ENCODE results near the gene CORO2B.

CORO2B gene

GRCh38 chr15:68694111-68694510 is 115.3 kb downstream of the CORO2B start:
- no peak overlapping the region for H3K4me3 ChIP-seq (ENCODE audit: low read depth, low read length)
- TF ChIP-seq CTCF (IDR thresholded peaks at IDR 0.05; ENCODE audit: low read depth, low read length) = no peak
- DNase-seq = no peak
- peak overlapping the region; percentile 64 for H3K27ac ChIP-seq
- peaks cover 34% of the 10 kb centered on the region for H3K36me3 ChIP-seq
- H3K27me3 ChIP-seq (ENCODE audit: insufficient read depth, low read depth, severe bottlenecking) = no peaks in the 10 kb centered on the region
- no peaks in the 10 kb centered on the region for H3K9me3 ChIP-seq (ENCODE audit: severe bottlenecking)

GRCh38 chr15:68695061-68695595 is 116.3 kb downstream of the CORO2B start:
- no peaks in the 10 kb centered on the region for H3K27me3 ChIP-seq (ENCODE audit: insufficient read depth, low read depth, severe bottlenecking)
- H3K9me3 ChIP-seq (ENCODE audit: severe bottlenecking) = no peaks in the 10 kb centered on the region
- no peak for TF ChIP-seq CTCF (IDR thresholded peaks at IDR 0.05; ENCODE audit: low read depth, low read length)
- H3K27ac ChIP-seq = peak overlapping the region; percentile 64
- no peak overlapping the region for H3K4me3 ChIP-seq (ENCODE audit: low read depth, low read length)
- DNase-seq = peak; percentile 43
- peaks cover 34% of the 10 kb centered on the region for H3K36me3 ChIP-seq

GRCh38 chr15:68696414-68697363 is 117.9 kb downstream of the CORO2B start:
- no peak for TF ChIP-seq CTCF (IDR thresholded peaks at IDR 0.05; ENCODE audit: low read depth, low read length)
- DNase-seq = peak; percentile 42
- Histone ChIP-seq H3K27me3 (ENCODE audit: insufficient read depth, low read depth, severe bottlenecking) (no peaks in the 10 kb centered on the region), H3K27ac (peak overlapping the region; percentile 39; the same call in 1 of the 2 replicates), H3K36me3 (peaks cover 34% of the 10 kb centered on the region), H3K9me3 (ENCODE audit: severe bottlenecking) (no peaks in the 10 kb centered on the region), H3K4me3 (ENCODE audit: low read depth, low read length) (no peak overlapping the region)

- no peak for TF ChIP-seq CTCF (IDR thresholded peaks at IDR 0.05; ENCODE audit: low read depth, low read length)
- no peak for DNase-seq
- H3K27ac ChIP-seq = peak overlapping the region; percentile 98
- H3K4me3 ChIP-seq (ENCODE audit: low read depth, low read length) = no peak overlapping the region
- H3K36me3 ChIP-seq = peaks cover 31% of the 10 kb centered on the region
- H3K27me3 ChIP-seq (ENCODE audit: insufficient read depth, low read depth, severe bottlenecking) = no peaks in the 10 kb centered on the region
- H3K9me3 ChIP-seq (ENCODE audit: severe bottlenecking) = no peaks in the 10 kb centered on the region
These were observed 119.2 kb downstream of the CORO2B start for GRCh38 chr15:68697711-68698690.

GRCh38 chr15:68698708-68699107 is 119.9 kb downstream of the CORO2B start:
- peaks cover 31% of the 10 kb centered on the region for H3K36me3 ChIP-seq
- H3K27me3 ChIP-seq (ENCODE audit: insufficient read depth, low read depth, severe bottlenecking) = no peaks in the 10 kb centered on the region
- no peak for TF ChIP-seq CTCF (IDR thresholded peaks at IDR 0.05; ENCODE audit: low read depth, low read length)
- peak overlapping the region; percentile 98 for H3K27ac ChIP-seq
- DNase-seq = no peak
- no peak overlapping the region for H3K4me3 ChIP-seq (ENCODE audit: low read depth, low read length)
- H3K9me3 ChIP-seq (ENCODE audit: severe bottlenecking) = no peaks in the 10 kb centered on the region

All from WERI-Rb-1 (cell line).